NB4 (cell line): ENCODE results near the gene ADCY2.

Experiments used
- DNase-seq: peaks from one replicate; pipeline ENCODE4 v3.0.0; 2010; ENCODE audit warnings: low read depth
- H3K4me3 ChIP-seq: one replicate; pipeline ENCODE4 v1.5.1; 2011; ENCODE audit warnings: mild to moderate bottlenecking, low read depth, low read length, moderate library complexity
- MAX ChIP-seq: IDR thresholded peaks from 2 replicates; pipeline ENCODE4 v1.6.1; 2011; ENCODE audit warnings: low read depth, low read length
- MYC ChIP-seq: IDR thresholded peaks from 2 replicates; pipeline ENCODE4 v1.6.1; 2011; ENCODE audit warnings: low read depth, low read length
- POLR2A ChIP-seq: IDR thresholded peaks from 2 replicates; pipeline ENCODE4 v1.6.1; 2011; ENCODE audit warnings: mild to moderate bottlenecking; ENCODE audit not compliant: insufficient read length; ENCODE audit errors: extremely low read depth
- TF ChIP-seq, protein P1 (sequence below): IDR thresholded peaks from one replicate; pipeline ENCODE4 v1.5.1; 2012; ENCODE audit warnings: low read depth, low read length

The ADCY2 gene

GRCh38 chr5:7834982-7835381 is 439.0 kb downstream of the ADCY2 start:
- DNase-seq, result no peak
- H3K4me3 ChIP-seq, result no peak overlapping the region
- no peak for TF ChIP-seq MYC
- TF ChIP-seq MAX, result no peak
- TF ChIP-seq, protein P1, sequence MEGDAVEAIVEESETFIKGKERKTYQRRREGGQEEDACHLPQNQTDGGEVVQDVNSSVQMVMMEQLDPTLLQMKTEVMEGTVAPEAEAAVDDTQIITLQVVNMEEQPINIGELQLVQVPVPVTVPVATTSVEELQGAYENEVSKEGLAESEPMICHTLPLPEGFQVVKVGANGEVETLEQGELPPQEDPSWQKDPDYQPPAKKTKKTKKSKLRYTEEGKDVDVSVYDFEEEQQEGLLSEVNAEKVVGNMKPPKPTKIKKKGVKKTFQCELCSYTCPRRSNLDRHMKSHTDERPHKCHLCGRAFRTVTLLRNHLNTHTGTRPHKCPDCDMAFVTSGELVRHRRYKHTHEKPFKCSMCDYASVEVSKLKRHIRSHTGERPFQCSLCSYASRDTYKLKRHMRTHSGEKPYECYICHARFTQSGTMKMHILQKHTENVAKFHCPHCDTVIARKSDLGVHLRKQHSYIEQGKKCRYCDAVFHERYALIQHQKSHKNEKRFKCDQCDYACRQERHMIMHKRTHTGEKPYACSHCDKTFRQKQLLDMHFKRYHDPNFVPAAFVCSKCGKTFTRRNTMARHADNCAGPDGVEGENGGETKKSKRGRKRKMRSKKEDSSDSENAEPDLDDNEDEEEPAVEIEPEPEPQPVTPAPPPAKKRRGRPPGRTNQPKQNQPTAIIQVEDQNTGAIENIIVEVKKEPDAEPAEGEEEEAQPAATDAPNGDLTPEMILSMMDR, result no peak
- TF ChIP-seq POLR2A, result no peak

DNA sequence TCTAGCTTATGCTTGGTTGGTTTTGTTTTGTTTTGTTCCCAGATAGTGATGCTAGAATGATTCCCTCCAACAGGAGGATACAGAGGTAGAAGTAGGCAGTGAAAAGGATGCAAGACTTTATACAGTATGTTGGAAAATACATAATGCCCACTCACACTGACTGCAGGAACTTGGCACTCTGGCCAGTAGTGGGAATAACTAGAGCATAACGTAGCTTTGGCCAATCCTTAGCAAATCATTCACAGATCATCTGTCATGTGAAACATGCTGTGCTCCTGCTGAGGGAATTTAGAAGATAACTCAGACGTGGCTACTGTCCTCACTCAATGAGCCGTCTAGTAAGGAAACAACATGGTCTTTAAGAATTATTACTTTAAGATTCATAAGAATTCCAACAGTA is 441.5 kb downstream of the ADCY2 start:
- DNase-seq, result no peak
- H3K4me3 ChIP-seq, result no peak overlapping the region
- TF ChIP-seq POLR2A (no peak), MAX (no peak), MYC (no peak)

GRCh38 chr5:7842531-7842930 is 446.6 kb downstream of the ADCY2 start:
- DNase-seq, result no peak
- TF ChIP-seq POLR2A, result no peak
- TF ChIP-seq MAX, result no peak
- TF ChIP-seq, protein P1, result no peak
- TF ChIP-seq MYC, result no peak

DNA sequence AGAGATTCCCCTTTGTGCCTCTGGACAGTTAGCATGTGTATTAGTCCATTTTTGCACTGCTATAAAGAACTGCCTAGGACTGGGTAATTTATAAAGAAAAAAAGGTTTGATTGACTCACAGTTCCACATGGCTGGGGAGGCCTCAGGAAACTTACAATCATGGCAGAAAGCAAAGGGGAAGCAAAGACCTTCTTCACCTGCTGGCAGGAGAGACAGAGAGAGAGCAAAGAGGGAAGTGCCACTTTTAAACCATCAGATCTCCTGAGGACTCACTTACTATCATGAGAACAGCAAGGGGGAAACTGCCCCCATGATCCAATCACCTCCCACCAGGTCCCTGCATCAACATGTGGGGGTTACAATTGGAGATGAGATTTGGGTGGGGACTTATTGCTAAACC is 449.0 kb downstream of the ADCY2 start:
- TF ChIP-seq, protein P1, result no peak
- TF ChIP-seq MAX, result no peak
- no peak for TF ChIP-seq MYC
- TF ChIP-seq POLR2A, result no peak
- DNase-seq, result peak; percentile 43
- H3K4me3 ChIP-seq, result no peak overlapping the region

More at GRCh38 chr5:7842531-7842930, 446.6 kb downstream of the ADCY2 start:
- no peak overlapping the region for H3K4me3 ChIP-seq

DNA sequence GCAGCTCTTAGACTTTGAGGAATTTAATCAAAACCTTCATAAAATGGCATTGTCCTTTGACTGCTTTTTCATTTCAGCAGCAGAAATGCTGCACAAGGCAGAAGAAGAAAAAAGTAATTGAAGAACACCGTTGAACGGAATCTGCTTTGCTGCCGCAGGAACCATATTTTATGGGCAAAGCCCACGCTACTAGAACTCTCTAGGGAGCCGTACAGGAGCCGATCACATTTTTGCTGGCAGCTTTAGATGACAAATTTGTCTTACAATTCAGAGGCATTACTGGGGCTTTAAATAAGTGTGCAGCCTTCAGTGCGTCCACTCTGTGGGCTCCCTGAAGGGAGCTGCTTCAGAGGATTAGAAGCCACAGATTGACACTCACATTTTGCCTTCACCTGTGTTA is 449.6 kb downstream of the ADCY2 start:
- H3K4me3 ChIP-seq, result no peak overlapping the region
- DNase-seq, result peak; percentile 68
- TF ChIP-seq MAX, result no peak; the same call in 1 of the 2 replicates
- 0 out of 2 replicates have a peak, but pooled peaks have one; percentile 58 for TF ChIP-seq MYC

GRCh38 chr5:7846327-7846726 is 450.4 kb downstream of the ADCY2 start:
- H3K4me3 ChIP-seq, result no peak overlapping the region
- TF ChIP-seq MYC, result no peak
- TF ChIP-seq POLR2A, result no peak
- TF ChIP-seq, protein P1, result no peak
- no peak for TF ChIP-seq MAX

DNA sequence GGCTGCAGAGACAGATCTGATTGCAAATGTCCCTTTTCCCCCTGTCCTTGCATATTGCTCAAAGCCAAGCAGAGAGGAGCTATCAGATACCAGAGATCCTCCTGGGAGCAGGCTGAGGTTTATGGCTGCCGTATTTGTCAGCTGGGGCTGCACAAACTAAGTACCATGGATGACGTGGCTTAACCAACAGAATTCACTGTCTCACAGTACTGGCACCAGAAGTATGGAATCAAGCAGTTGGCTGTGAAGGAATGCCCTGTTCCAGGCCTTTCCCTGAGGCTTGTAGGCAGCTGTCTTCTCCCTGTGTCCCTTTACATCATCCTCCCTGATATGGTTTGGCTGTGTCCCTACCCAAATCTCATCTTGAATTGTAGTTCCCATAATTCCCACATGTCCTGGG is 452.4 kb downstream of the ADCY2 start:
- TF ChIP-seq, protein P1, result no peak
- no peak for TF ChIP-seq MAX
- TF ChIP-seq POLR2A, result no peak
- no peak for TF ChIP-seq MYC
- no peak overlapping the region for H3K4me3 ChIP-seq
- no peak for DNase-seq

More at GRCh38 chr5:7846327-7846726, 450.4 kb downstream of the ADCY2 start:
- peak; percentile 15 for DNase-seq
